ENCODE data around the gene METAP2.

- TF ChIP-seq CTCF (IDR thresholded peaks at IDR 0.05) (no peak), POLR2A (IDR thresholded peaks at IDR 0.05) (no peak)
Observed at GRCh38 chr12:95516757-95517156, 42.8 kb downstream of the METAP2 start.
